ENCODE data around the gene CAMKMT.

DNA sequence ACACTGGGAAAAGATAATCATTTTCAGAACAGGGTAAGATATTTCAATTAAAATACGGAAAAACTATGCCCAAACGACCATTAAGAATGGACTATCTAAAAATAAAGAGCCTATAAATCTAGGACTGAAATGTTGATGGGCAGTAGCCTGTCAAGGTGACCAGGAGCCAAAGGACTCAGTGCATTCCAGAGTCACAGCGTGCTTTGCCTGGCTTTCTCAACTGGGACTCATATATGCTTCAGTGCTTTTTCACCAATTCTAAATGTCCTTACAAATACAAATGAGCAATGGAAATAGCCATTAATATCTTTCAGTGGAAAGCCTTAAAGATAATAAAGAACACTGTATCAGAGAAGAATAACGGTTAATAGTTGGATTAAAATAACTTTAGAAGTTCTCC, 35.9 kb upstream of the CAMKMT start:
- TF ChIP-seq, protein P1, sequence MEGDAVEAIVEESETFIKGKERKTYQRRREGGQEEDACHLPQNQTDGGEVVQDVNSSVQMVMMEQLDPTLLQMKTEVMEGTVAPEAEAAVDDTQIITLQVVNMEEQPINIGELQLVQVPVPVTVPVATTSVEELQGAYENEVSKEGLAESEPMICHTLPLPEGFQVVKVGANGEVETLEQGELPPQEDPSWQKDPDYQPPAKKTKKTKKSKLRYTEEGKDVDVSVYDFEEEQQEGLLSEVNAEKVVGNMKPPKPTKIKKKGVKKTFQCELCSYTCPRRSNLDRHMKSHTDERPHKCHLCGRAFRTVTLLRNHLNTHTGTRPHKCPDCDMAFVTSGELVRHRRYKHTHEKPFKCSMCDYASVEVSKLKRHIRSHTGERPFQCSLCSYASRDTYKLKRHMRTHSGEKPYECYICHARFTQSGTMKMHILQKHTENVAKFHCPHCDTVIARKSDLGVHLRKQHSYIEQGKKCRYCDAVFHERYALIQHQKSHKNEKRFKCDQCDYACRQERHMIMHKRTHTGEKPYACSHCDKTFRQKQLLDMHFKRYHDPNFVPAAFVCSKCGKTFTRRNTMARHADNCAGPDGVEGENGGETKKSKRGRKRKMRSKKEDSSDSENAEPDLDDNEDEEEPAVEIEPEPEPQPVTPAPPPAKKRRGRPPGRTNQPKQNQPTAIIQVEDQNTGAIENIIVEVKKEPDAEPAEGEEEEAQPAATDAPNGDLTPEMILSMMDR (conservative IDR thresholded peaks at IDR 0.05; ENCODE audit: low read length) = no peak
- no peak for TF ChIP-seq EZH2phosphoT487 (IDR thresholded peaks at IDR 0.05; ENCODE audit: borderline replicate concordance, low read depth, low read length)
